ENCODE data around the gene SDF4.

SDF4 gene

GRCh38 chr1:1228596-1229321, 3.0 kb downstream of the SDF4 start:
- TF ChIP-seq CTCF (conservative IDR thresholded peaks at IDR 0.05; ENCODE audit: control insufficient read depth, insufficient read depth, low read depth, low read length) = no peak
- DNase-seq (ENCODE audit: low read depth) = no peak
- no peak overlapping the region for H3K4me3 ChIP-seq (ENCODE audit: control insufficient read depth, low read depth, low read length)

GRCh38 chr1:1228187-1228586, 3.6 kb downstream of the SDF4 start:
- DNase-seq (ENCODE audit: low read depth) = no peak
- H3K4me3 ChIP-seq (ENCODE audit: control insufficient read depth, low read depth, low read length) = no peak overlapping the region
- no peak for TF ChIP-seq CTCF (conservative IDR thresholded peaks at IDR 0.05; ENCODE audit: control insufficient read depth, insufficient read depth, low read depth, low read length)

- TF ChIP-seq CTCF (conservative IDR thresholded peaks at IDR 0.05; ENCODE audit: control insufficient read depth, insufficient read depth, low read depth, low read length) = no peak
- DNase-seq (ENCODE audit: low read depth) = no peak
- H3K4me3 ChIP-seq (ENCODE audit: control insufficient read depth, low read depth, low read length) = no peak overlapping the region
Observed at GRCh38 chr1:1227386-1227785, 4.4 kb downstream of the SDF4 start.

GRCh38 chr1:1226566-1227362, 5.0 kb downstream of the SDF4 start:
- DNase-seq (ENCODE audit: low read depth) = no peak
- no peak for TF ChIP-seq CTCF (conservative IDR thresholded peaks at IDR 0.05; ENCODE audit: control insufficient read depth, insufficient read depth, low read depth, low read length)
- H3K4me3 ChIP-seq (ENCODE audit: control insufficient read depth, low read depth, low read length) = no peak overlapping the region

GRCh38 chr1:1225913-1226312, 5.9 kb downstream of the SDF4 start:
- H3K4me3 ChIP-seq (ENCODE audit: control insufficient read depth, low read depth, low read length) = no peak overlapping the region
- no peak for TF ChIP-seq CTCF (conservative IDR thresholded peaks at IDR 0.05; ENCODE audit: control insufficient read depth, insufficient read depth, low read depth, low read length)
- DNase-seq (ENCODE audit: low read depth) = no peak

- H3K4me3 ChIP-seq (ENCODE audit: control insufficient read depth, low read depth, low read length) = no peak overlapping the region
- no peak for DNase-seq (ENCODE audit: low read depth)
- no peak for TF ChIP-seq CTCF (conservative IDR thresholded peaks at IDR 0.05; ENCODE audit: control insufficient read depth, insufficient read depth, low read depth, low read length)
Observed at GRCh38 chr1:1225238-1225845, 6.5 kb downstream of the SDF4 start.
